Measurements from ENCODE around the gene KDELR3.

The KDELR3 gene

GRCh38 chr22:38481871-38482332 lies 14.0 kb downstream of the KDELR3 start:
- H3K27ac ChIP-seq (ENCODE audit: low read depth, low read length, poor library complexity, severe bottlenecking): no peak overlapping the region

GRCh38 chr22:38482662-38483308 lies 14.9 kb downstream of the KDELR3 start:
- Histone ChIP-seq H3K9me2 (ENCODE audit: low read depth, low read length) (no peaks in the 10 kb centered on the region), H2AFZ (ENCODE audit: low read length) (no peak overlapping the region), H3K36me3 (ENCODE audit: insufficient read depth, low read length) (peaks cover 75% of the 10 kb centered on the region), H3K79me2 (ENCODE audit: insufficient read depth, low read length) (no peaks in the 10 kb centered on the region), H3K27ac (ENCODE audit: low read depth, low read length, poor library complexity, severe bottlenecking) (no peak overlapping the region), H3K9me3 (ENCODE audit: low read length) (no peaks in the 10 kb centered on the region), H3K4me1 (ENCODE audit: insufficient read depth, low read length, severe bottlenecking) (no peaks in the 10 kb centered on the region), H3K9ac (ENCODE audit: low read length) (no peak overlapping the region), H3K4me3 (ENCODE audit: low read depth, low read length, poor library complexity, severe bottlenecking) (no peak overlapping the region), H3F3A (ENCODE audit: insufficient read depth, low read length) (peaks cover 15% of the 10 kb centered on the region; the same call in 1 of the 2 replicates), H3K4me2 (ENCODE audit: low read length) (no peak overlapping the region), H4K20me1 (ENCODE audit: insufficient read depth, low read length) (no peaks in the 10 kb centered on the region), H3K27me3 (ENCODE audit: insufficient read depth, low read length) (no peaks in the 10 kb centered on the region)
- TF ChIP-seq, protein P1, sequence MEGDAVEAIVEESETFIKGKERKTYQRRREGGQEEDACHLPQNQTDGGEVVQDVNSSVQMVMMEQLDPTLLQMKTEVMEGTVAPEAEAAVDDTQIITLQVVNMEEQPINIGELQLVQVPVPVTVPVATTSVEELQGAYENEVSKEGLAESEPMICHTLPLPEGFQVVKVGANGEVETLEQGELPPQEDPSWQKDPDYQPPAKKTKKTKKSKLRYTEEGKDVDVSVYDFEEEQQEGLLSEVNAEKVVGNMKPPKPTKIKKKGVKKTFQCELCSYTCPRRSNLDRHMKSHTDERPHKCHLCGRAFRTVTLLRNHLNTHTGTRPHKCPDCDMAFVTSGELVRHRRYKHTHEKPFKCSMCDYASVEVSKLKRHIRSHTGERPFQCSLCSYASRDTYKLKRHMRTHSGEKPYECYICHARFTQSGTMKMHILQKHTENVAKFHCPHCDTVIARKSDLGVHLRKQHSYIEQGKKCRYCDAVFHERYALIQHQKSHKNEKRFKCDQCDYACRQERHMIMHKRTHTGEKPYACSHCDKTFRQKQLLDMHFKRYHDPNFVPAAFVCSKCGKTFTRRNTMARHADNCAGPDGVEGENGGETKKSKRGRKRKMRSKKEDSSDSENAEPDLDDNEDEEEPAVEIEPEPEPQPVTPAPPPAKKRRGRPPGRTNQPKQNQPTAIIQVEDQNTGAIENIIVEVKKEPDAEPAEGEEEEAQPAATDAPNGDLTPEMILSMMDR (IDR thresholded peaks at IDR 0.05; ENCODE audit: low read length): no peak
- TF ChIP-seq EZH2 (IDR thresholded peaks at IDR 0.05; ENCODE audit: borderline replicate concordance, low read length): no peak

More at GRCh38 chr22:38481871-38482332, 14.0 kb downstream of the KDELR3 start:
- Histone ChIP-seq H3K79me2 (ENCODE audit: insufficient read depth, low read length) (no peaks in the 10 kb centered on the region), H3K9ac (ENCODE audit: low read length) (no peak overlapping the region), H3K4me3 (ENCODE audit: low read depth, low read length, poor library complexity, severe bottlenecking) (no peak overlapping the region), H3F3A (ENCODE audit: insufficient read depth, low read length) (peaks cover 15% of the 10 kb centered on the region; the same call in 1 of the 2 replicates), H3K4me2 (ENCODE audit: low read length) (no peak overlapping the region), H3K4me1 (ENCODE audit: insufficient read depth, low read length, severe bottlenecking) (no peaks in the 10 kb centered on the region), H4K20me1 (ENCODE audit: insufficient read depth, low read length) (no peaks in the 10 kb centered on the region), H3K36me3 (ENCODE audit: insufficient read depth, low read length) (peaks cover 66% of the 10 kb centered on the region), H3K9me2 (ENCODE audit: low read depth, low read length) (no peaks in the 10 kb centered on the region), H2AFZ (ENCODE audit: low read length) (no peak overlapping the region), H3K27me3 (ENCODE audit: insufficient read depth, low read length) (no peaks in the 10 kb centered on the region), H3K9me3 (ENCODE audit: low read length) (no peaks in the 10 kb centered on the region)
- TF ChIP-seq, protein P1 (IDR thresholded peaks at IDR 0.05; ENCODE audit: low read length): no peak
- TF ChIP-seq EZH2 (IDR thresholded peaks at IDR 0.05; ENCODE audit: borderline replicate concordance, low read length): no peak

GRCh38 chr22:38484244-38484643 lies 16.3 kb downstream of the KDELR3 start:
- TF ChIP-seq, protein P1 (IDR thresholded peaks at IDR 0.05; ENCODE audit: low read length): no peak
- TF ChIP-seq EZH2 (IDR thresholded peaks at IDR 0.05; ENCODE audit: borderline replicate concordance, low read length): no peak
- Histone ChIP-seq H3K9me3 (ENCODE audit: low read length) (no peaks in the 10 kb centered on the region), H3K9me2 (ENCODE audit: low read depth, low read length) (no peaks in the 10 kb centered on the region)

More at GRCh38 chr22:38484244-38484643, 16.3 kb downstream of the KDELR3 start:
- no peaks in the 10 kb centered on the region for H3K79me2 ChIP-seq (ENCODE audit: insufficient read depth, low read length)
- H3F3A ChIP-seq (ENCODE audit: insufficient read depth, low read length): peaks cover 15% of the 10 kb centered on the region; the same call in 1 of the 2 replicates
- no peak overlapping the region for H3K9ac ChIP-seq (ENCODE audit: low read length)
- H2AFZ ChIP-seq (ENCODE audit: low read length): no peak overlapping the region
- H3K4me1 ChIP-seq (ENCODE audit: insufficient read depth, low read length, severe bottlenecking): no peaks in the 10 kb centered on the region
- H4K20me1 ChIP-seq (ENCODE audit: insufficient read depth, low read length): peaks cover 3% of the 10 kb centered on the region; the same call in 1 of the 2 replicates
- no peak overlapping the region for H3K4me2 ChIP-seq (ENCODE audit: low read length)
- H3K27me3 ChIP-seq (ENCODE audit: insufficient read depth, low read length): no peaks in the 10 kb centered on the region
- no peak overlapping the region for H3K4me3 ChIP-seq (ENCODE audit: low read depth, low read length, poor library complexity, severe bottlenecking)
- H3K27ac ChIP-seq (ENCODE audit: low read depth, low read length, poor library complexity, severe bottlenecking): no peak overlapping the region
- peaks cover 86% of the 10 kb centered on the region for H3K36me3 ChIP-seq (ENCODE audit: insufficient read depth, low read length)

Measured in OCI-LY1 (cell line).